IMR-90 (cell line): ENCODE measurements around the gene NTM. TPM values are rescaled to one million over a fixed set of nuclear protein-coding genes. Genes with fewer than 3 reads are reported as not detected.

Experiments
- ATAC-seq: fragments of 200-7000 bp; cut with Tn5 transposase; 2 replicates; pipeline ENCODE4 v1.9.1; 2020; ENCODE audit warnings: low read depth, mild to moderate bottlenecking, moderate library complexity
- BruUV-seq: library from RNA; stranded (reverse); fragments of 400-500 nt; replicated peaks from 2 replicates; lab custom pipeline; 2021; lab: Mats Ljungman, UMichigan
- CTCF ChIA-PET: fragments of 300-600 bp; formaldehyde crosslinking; extraction: SDS; loops from one replicate; lab custom pipeline; 2021; ENCODE audit warnings: antibody characterized with exemption; lab: Yijun Ruan, JAX
- POLR2A ChIA-PET: fragments of 300-600 bp; sonication (Branson Sonifier 250); formaldehyde crosslinking; loops from one replicate; lab custom pipeline; 2022; ENCODE audit warnings: antibody characterized with exemption; ENCODE audit not compliant: unreplicated experiment; lab: Charles Lee
- DNase-seq: peaks from one replicate; pipeline ENCODE4 v3.0.0; 2013
- H2AFZ ChIP-seq: replicated peaks from 2 replicates; pipeline ENCODE3; 2013; ENCODE audit warnings: low read length, mild to moderate bottlenecking; ENCODE audit not compliant: poor library complexity
- H2AK5ac ChIP-seq: 2 replicates; pipeline ENCODE4 v1.6.1; 2013; ENCODE audit warnings: low read depth, low read length, inconsistent platforms
- H2AK9ac ChIP-seq: replicated peaks from 2 replicates; pipeline ENCODE3; 2013; ENCODE audit warnings: mild to moderate bottlenecking, low read depth, low read length, moderate library complexity; ENCODE audit not compliant: poor library complexity
- H2BK120ac ChIP-seq: 2 replicates; pipeline ENCODE4 v1.6.1; 2013; ENCODE audit warnings: low read depth, low read length, inconsistent platforms
- H2BK15ac ChIP-seq: 3 replicates; pipeline ENCODE4 v1.6.1; 2013; ENCODE audit warnings: low read depth, low read length, inconsistent platforms
- H2BK20ac ChIP-seq: 2 replicates; pipeline ENCODE4 v1.6.1; 2013; ENCODE audit warnings: low read depth, mild to moderate bottlenecking, inconsistent platforms, low read length, moderate library complexity
- H2BK5ac ChIP-seq: 2 replicates; pipeline ENCODE4 v1.6.1; 2013; ENCODE audit warnings: mild to moderate bottlenecking, low read depth, low read length, inconsistent platforms; ENCODE audit not compliant: poor library complexity, severe bottlenecking
- H3K14ac ChIP-seq: replicated peaks from 2 replicates; pipeline ENCODE4 v1.6.1; 2013; ENCODE audit warnings: low read depth, low read length, inconsistent platforms
- H3K18ac ChIP-seq: 2 replicates; pipeline ENCODE4 v1.6.1; 2013; ENCODE audit warnings: low read depth, low read length, control low read depth
- H3K23ac ChIP-seq: 2 replicates; pipeline ENCODE4 v1.6.1; 2013; ENCODE audit warnings: low read depth, low read length, inconsistent platforms
- H3K27ac ChIP-seq: 2 replicates; pipeline ENCODE4 v1.5.1; 2013; ENCODE audit warnings: mild to moderate bottlenecking, control low read depth, low read length; ENCODE audit not compliant: insufficient read depth
- H3K27me3 ChIP-seq: 2 replicates; pipeline ENCODE4 v1.6.1; 2013; ENCODE audit warnings: low read length; ENCODE audit not compliant: control insufficient read depth, insufficient read depth
- H3K36me3 ChIP-seq: 2 replicates; pipeline ENCODE4 v1.6.1; 2013; ENCODE audit warnings: low read length, mixed read lengths; ENCODE audit not compliant: control insufficient read depth, insufficient read depth
- H3K4ac ChIP-seq: 2 replicates; pipeline ENCODE4 v1.6.1; 2013; ENCODE audit warnings: low read depth, low read length, inconsistent platforms
- H3K4me1 ChIP-seq: 2 replicates; pipeline ENCODE4 v1.6.1; 2013; ENCODE audit warnings: low read length, mixed read lengths; ENCODE audit not compliant: control insufficient read depth, insufficient read depth
- H3K4me2 ChIP-seq: 2 replicates; pipeline ENCODE4 v1.6.1; 2013; ENCODE audit warnings: low read depth, mild to moderate bottlenecking, control low read depth, low read length, moderate library complexity
- H3K4me3 ChIP-seq: 2 replicates; pipeline ENCODE4 v1.5.1; 2013; ENCODE audit warnings: low read depth, mild to moderate bottlenecking, control low read depth, low read length, moderate library complexity; ENCODE audit not compliant: insufficient read depth
- H3K56ac ChIP-seq: 2 replicates; pipeline ENCODE4 v1.6.1; 2013; ENCODE audit warnings: low read length, inconsistent platforms; ENCODE audit not compliant: insufficient read depth; ENCODE audit errors: extremely low read depth
- H3K79me1 ChIP-seq, 2 experiments: 2 replicates each; pipeline ENCODE4 v1.6.1; 2013; ENCODE audit warnings: low read length in 2 of 2, inconsistent platforms in 1 of 2, low read depth in 1 of 2
- H3K9ac ChIP-seq: 2 replicates; pipeline ENCODE4 v1.6.1; 2013; ENCODE audit warnings: low read depth, low read length, control low read depth
- H3K9me1 ChIP-seq: 2 replicates; pipeline ENCODE4 v1.6.1; 2013; ENCODE audit warnings: low read length, inconsistent platforms; ENCODE audit not compliant: insufficient read depth
- H3K9me3 ChIP-seq: 2 replicates; pipeline ENCODE4 v1.6.1; 2013; ENCODE audit warnings: low read length; ENCODE audit not compliant: control insufficient read depth, insufficient read depth
- H4K20me1 ChIP-seq: 2 replicates; pipeline ENCODE4 v1.6.1; 2013; ENCODE audit warnings: low read length, inconsistent platforms; ENCODE audit not compliant: insufficient read depth
- H4K5ac ChIP-seq: 2 replicates; pipeline ENCODE4 v1.6.1; 2013; ENCODE audit warnings: mild to moderate bottlenecking, low read depth, low read length, control low read depth
- H4K8ac ChIP-seq, 2 experiments: 2 replicates each; pipeline ENCODE4 v1.6.1; 2013; ENCODE audit warnings: low read depth in 2 of 2, low read length in 2 of 2, control low read depth in 1 of 2, inconsistent platforms in 1 of 2
- H4K91ac ChIP-seq: 2 replicates; pipeline ENCODE4 v1.6.1; 2013; ENCODE audit warnings: low read depth, low read length, inconsistent platforms; ENCODE audit not compliant: insufficient read depth
- CEBPB ChIP-seq: IDR thresholded peaks from 2 replicates; pipeline ENCODE4 v1.6.1; 2012; ENCODE audit warnings: low read depth, low read length, improper control_type of control experiment
- ELK1 ChIP-seq: fragments of 150-350 bp; IDR thresholded peaks from 2 replicates; pipeline ENCODE4 v1.6.1; 2016; ENCODE audit warnings: low read depth, mild to moderate bottlenecking, low read length, moderate library complexity, borderline replicate concordance
- MAZ ChIP-seq: IDR thresholded peaks from 2 replicates; pipeline ENCODE4 v1.6.1; 2012; ENCODE audit warnings: low read depth, mild to moderate bottlenecking, low read length, improper control_type of control experiment, moderate library complexity, borderline replicate concordance
- POLR2A ChIP-seq: IDR thresholded peaks from 2 replicates; pipeline ENCODE4 v1.6.1; 2012; ENCODE audit warnings: mild to moderate bottlenecking, low read depth, low read length
- WGBS, 2 experiments: methylation state at CpG; one replicate each; pipeline versions ENCODE4 v1.1.5 to v1.1.7; 2013; ENCODE audit warnings: missing lambda C conversion rate in 2 of 2; ENCODE audit not compliant: insufficient read length in 1 of 2; ENCODE audit errors: extremely low coverage in 2 of 2; 5-methylcytosine and 5-hydroxymethylcytosine counted together
- dilution Hi-C: fragments of 300-500 bp; cut with HindIII; formaldehyde crosslinking; loops from one replicate; pipeline ENCODE4 v1.14.3; 2018; ENCODE audit warnings: low sequenced_read_pairs; ENCODE audit not compliant: unreplicated experiment
- in situ Hi-C: fragments of 300-500 bp; cut with MboI; formaldehyde crosslinking; loops from 3 replicates; pipeline ENCODE4 v1.14.3; 2019; ENCODE audit warnings: low sequenced_read_pairs, inconsistent platforms, mixed read lengths
- intact Hi-C: fragments of 100-400 bp; cut with micrococcal nuclease; formaldehyde crosslinking; loops from 2 replicates; pipeline ENCODE4 v1.10.0; 2022
- polyA plus RNA-seq, 3 experiments: library from polyadenylated mRNA; depleted of rRNA; stranded (reverse); fragments of >200 nt; gene quantifications; 2 replicates each; pipeline ENCODE4 v1.2.3, GENCODE V29; 2012; ENCODE audit warnings: low replicate concordance in 1 of 3
- total RNA-seq: library from RNA; depleted of rRNA; stranded (reverse); fragments of >200 nt; gene quantifications from 2 replicates; pipeline ENCODE4 v1.2.3, GENCODE V29; 2012
- TF ChIP-seq, protein P1 (sequence below): conservative IDR thresholded peaks from 2 replicates; pipeline ENCODE4 v1.5.1; 2012; ENCODE audit warnings: mild to moderate bottlenecking, low read depth, low read length, improper control_type of control experiment

Gene NTM
- total and polyA plus RNA-seq, 2 of the 4 experiments (the other 2 are of a cell fraction), result 19.5 to 25.5 TPM

DNA sequence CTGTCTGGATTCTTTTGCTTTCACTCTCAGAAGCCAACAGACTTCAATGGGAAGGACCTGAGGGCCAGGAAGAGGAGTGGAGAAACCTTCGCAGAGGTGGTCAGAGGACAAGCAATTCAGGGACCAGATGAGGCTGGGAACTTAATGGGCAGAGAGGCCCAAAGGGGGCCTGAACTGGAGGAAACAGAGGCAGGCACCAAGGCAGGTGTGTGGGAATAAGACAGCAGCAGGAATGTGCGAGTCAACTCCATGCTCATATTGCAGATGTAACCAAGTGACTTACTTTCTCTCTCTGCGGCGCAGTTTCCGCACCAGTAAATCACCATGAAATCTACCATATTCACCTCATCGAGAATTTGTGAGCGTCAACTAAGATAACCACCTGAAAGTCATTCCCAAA, 669.1 kb downstream of the NTM start:
- H3K14ac ChIP-seq, result no peak overlapping the region
- BruUV-seq, result no TSS peak
- 0 out of 2 replicates have a peak overlapping the region, but pooled peaks have one; percentile 6 for H4K91ac ChIP-seq
- intact Hi-C loops (no loop called here), dilution Hi-C loops (no loop called here), in situ Hi-C loops (no loop called here)
- peaks cover 9% of the 10 kb centered on the region for H3K4me1 ChIP-seq
- H3K9me1 ChIP-seq, result peaks cover 9% of the 10 kb centered on the region
- no peak overlapping the region for H2AK9ac ChIP-seq
- H2BK120ac ChIP-seq, result no peak overlapping the region; the same call in 1 of the 2 replicates
- H3K56ac ChIP-seq, result no peak overlapping the region
- no peak overlapping the region for H3K4me2 ChIP-seq
- no peaks in the 10 kb centered on the region for H3K27me3 ChIP-seq
- H3K18ac ChIP-seq, result no peak overlapping the region
- H2BK20ac ChIP-seq, result peak overlapping the region; percentile 36; the same call in 1 of the 2 replicates
- H4K20me1 ChIP-seq, result no peaks in the 10 kb centered on the region
- no peaks in the 10 kb centered on the region for H3K9me3 ChIP-seq
- no peak for DNase-seq
- no peak overlapping the region for H3K27ac ChIP-seq
- H4K5ac ChIP-seq, result 0 out of 2 replicates have a peak overlapping the region, but pooled peaks have one; percentile 45
- POLR2A ChIA-PET, result no interaction called here
- no peaks in the 10 kb centered on the region for H3K36me3 ChIP-seq
- H2AK5ac ChIP-seq, result no peak overlapping the region
- no peak overlapping the region for H3K4me3 ChIP-seq
- CTCF ChIA-PET, result interaction anchor here (0.7 kb wide), 1 partner anchor 15 kb away, joined by 3 read pairs; no protein-coding TSS in a partner anchor
- H3K4ac ChIP-seq, result peak overlapping the region; percentile 18; the same call in 1 of the 2 replicates
- no peak for TF ChIP-seq ELK1
- TF ChIP-seq, protein P1, sequence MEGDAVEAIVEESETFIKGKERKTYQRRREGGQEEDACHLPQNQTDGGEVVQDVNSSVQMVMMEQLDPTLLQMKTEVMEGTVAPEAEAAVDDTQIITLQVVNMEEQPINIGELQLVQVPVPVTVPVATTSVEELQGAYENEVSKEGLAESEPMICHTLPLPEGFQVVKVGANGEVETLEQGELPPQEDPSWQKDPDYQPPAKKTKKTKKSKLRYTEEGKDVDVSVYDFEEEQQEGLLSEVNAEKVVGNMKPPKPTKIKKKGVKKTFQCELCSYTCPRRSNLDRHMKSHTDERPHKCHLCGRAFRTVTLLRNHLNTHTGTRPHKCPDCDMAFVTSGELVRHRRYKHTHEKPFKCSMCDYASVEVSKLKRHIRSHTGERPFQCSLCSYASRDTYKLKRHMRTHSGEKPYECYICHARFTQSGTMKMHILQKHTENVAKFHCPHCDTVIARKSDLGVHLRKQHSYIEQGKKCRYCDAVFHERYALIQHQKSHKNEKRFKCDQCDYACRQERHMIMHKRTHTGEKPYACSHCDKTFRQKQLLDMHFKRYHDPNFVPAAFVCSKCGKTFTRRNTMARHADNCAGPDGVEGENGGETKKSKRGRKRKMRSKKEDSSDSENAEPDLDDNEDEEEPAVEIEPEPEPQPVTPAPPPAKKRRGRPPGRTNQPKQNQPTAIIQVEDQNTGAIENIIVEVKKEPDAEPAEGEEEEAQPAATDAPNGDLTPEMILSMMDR, result no peak
- no peak for TF ChIP-seq MAZ
- TF ChIP-seq POLR2A, result no peak
- no peak for TF ChIP-seq CEBPB
- WGBS, 2 experiments, result 83% methylated on average over 1 of the region's 7 CpGs; no CpG with 5 or more reads in 1 of the 2 experiments
- no peak for ATAC-seq
- peak overlapping the region; percentile 27 for H2AFZ ChIP-seq
- no peak overlapping the region for H3K23ac ChIP-seq
- H2BK15ac ChIP-seq, result no peak overlapping the region
- no peak overlapping the region for H3K9ac ChIP-seq
- H3K79me1 ChIP-seq, result peaks cover 9 to 57% of the 10 kb centered on the region in 2 experiments; a peak in 3 of 4 replicates
- H2BK5ac ChIP-seq, result no peak overlapping the region
- peak overlapping the region in 1 of 2 experiments; percentile 47; a peak in 1 of 4 replicates for H4K8ac ChIP-seq
